Neural progenitor cell (in vitro differentiated cells): ENCODE measurements around the gene INO80E.

Source experiments
- CTCF ChIP-seq: fragments of 200-600 bp; sonication (generic); IDR thresholded peaks from 2 replicates; pipeline ENCODE4 v1.5.1; 2017; ENCODE audit warnings: antibody characterized with exemption, mild to moderate bottlenecking
- EZH2 ChIP-seq: fragments of 200-600 bp; sonication (generic); IDR thresholded peaks from 2 replicates; pipeline ENCODE4 v1.6.1; 2017; ENCODE audit warnings: antibody characterized with exemption, mild to moderate bottlenecking, moderate library complexity

GRCh38 chr16:30040221-30040620 lies 44.2 kb downstream of the INO80E start:
- TF ChIP-seq CTCF (no peak), EZH2 (no peak)
